Stimulated activated CD4-positive, alpha-beta T cell treated with anti-CD3 and anti-CD28 coated beads, TNF-alpha, amount 100 ng/mL, for 48 hours (primary cell): ENCODE results near the gene WDFY1.
A peak's percentile ranks its signal among the peaks of the same experiment; 100 is the strongest.
"Not testable (repeated sequence)": the region's sequence is repeated elsewhere in the genome, so short reads cannot be mapped to it uniquely, and the experiment has no call there.

Experiments
- DNase-seq, 3 donors: peaks; one replicate each; pipeline ENCODE4 v3.0.0-alpha.2; 2020; ENCODE audit warnings: low read depth in 3 of 3

The WDFY1 gene

DNA sequence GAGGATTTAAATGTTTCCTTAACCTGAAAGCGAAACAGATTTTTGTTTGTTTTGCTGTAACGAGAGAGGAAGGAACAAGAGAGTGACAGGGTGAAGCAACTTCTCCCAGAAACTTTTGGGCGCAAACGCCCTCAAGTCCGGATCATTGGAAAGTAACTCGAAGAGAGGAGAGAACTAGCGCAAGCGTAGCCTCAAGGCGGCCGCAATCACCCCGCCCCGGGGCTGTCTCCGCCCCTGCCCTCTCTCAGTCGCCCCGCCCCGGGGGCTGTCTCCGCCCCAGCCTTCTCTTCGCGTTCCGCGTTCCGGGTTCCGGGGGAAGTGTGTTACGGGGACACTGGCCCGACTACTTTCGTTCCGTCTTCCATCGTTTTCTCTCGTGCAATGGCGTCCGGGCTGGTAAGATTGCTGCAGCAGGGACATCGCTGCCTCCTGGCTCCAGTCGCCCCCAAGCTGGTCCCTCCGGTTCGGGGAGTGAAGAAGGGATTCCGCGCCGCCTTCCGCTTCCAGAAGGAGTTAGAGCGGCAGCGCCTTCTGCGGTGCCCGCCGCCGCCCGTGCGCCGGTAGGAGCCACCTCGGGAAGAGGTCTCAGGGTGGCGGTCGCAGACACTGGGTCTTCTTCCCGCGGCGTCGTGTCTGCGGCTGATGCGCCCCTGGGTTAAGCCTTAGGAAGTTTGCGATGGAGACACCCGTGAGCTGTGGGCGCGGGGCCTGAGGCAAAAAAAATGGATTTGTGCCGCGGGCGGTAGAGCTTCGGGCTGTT lies 12.1 kb upstream of the WDFY1 start, which contains the start of gene MRPL44:
Gene MRPL44, plus strand, starts transcription at position 372 of the 760 bp plus-strand sequence. Its CDS starts 10 bp downstream, at position 382.
- DNase-seq, result peak; percentile 93 to 96 (median 95)

GRCh38 chr2:223956300-223956699 lies 11.2 kb upstream of the WDFY1 start:
- DNase-seq, result no peak

- DNase-seq, result no peak
Measured at GRCh38 chr2:223954401-223954800, 9.3 kb upstream of the WDFY1 start.

- DNase-seq, result no peak
Measured at GRCh38 chr2:223952280-223952968, 7.3 kb upstream of the WDFY1 start.

GRCh38 chr2:223950448-223951347 lies 5.6 kb upstream of the WDFY1 start:
- no peak for DNase-seq

DNA sequence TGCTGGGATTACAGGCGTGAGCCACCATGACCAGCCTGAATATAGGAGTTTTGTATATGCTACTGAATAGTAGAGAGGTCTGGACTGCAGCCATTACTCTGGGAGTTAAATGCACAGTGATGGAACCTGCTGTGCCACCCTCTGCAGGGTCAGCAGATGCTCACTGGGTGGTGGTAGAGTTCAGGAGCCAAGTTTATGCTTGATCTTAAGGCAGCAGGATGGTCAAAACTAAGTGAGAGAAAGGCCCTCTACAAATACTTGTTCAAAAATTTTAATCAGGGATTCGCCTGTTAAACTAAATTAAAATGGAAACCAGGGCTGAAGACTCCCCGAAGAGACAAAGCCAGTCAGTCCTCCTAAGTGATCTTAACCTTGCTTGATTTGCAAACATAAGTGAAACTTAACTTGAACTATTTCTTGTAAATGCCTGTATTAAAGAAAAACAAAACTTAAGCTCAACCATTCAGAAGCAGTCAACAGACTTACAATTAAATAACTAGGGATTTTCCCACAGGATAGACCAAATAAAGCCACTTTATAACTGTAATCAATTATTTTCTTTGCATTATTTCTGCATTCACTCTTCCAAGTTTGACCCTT lies 4.2 kb upstream of the WDFY1 start:
- DNase-seq, result no peak

DNA sequence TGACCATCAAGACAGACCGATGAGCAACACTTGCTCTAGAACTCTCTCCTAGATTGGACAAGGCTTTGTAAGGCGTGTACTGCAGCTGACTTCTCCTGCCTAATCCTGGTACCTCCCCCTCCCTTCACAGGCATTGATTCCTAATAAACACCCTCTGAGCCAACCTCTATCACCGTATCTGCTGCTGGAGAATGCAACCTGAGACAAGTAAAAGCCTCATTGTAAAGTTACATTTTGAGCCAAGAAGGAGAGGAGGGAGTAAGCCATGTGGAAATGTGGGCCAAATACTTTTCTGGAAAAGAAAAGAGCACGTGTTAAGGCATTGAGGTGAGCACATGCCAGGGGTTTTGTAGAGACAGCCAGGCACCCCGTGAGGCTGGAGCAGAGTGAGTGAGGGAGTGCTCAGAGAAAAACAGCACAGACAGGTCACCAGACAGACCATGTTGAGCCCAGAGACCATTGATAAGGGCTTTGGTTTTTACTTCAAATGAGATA lies 2.6 kb upstream of the WDFY1 start:
- no peak for DNase-seq

- DNase-seq, result no peak
Measured at GRCh38 chr2:223945755-223946154, 620 bp upstream of the WDFY1 start.

- no peak for DNase-seq
Measured at GRCh38 chr2:223944166-223944702, 901 bp downstream of the WDFY1 start.

GRCh38 chr2:223943561-223944008 lies 1.6 kb downstream of the WDFY1 start:
- DNase-seq, result no peak

- DNase-seq, result no peak
Measured at GRCh38 chr2:223943135-223943534, 2.0 kb downstream of the WDFY1 start.

- DNase-seq, result peak; percentile 52 to 81 (median 67)
Measured at GRCh38 chr2:223941579-223942277, 3.4 kb downstream of the WDFY1 start.

DNA sequence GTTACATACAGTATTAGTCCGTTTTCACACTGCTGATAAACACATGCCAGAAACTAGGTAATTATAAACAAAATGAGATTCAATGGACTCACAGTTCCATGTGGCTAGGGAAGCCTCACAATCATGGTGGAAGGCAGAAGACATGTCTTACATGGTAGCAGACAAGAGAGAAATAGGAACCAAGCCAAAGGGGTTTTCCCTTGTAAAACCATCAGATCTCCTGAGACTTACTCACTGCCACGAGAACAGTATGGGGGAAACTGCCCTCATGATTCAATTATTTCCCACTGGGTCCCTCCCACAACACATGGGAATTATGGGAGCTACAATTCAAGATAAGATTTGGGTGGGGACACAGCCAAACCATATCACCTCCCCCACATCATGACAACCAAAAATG lies 5.7 kb downstream of the WDFY1 start:
- not testable (repeated sequence) for DNase-seq

DNA sequence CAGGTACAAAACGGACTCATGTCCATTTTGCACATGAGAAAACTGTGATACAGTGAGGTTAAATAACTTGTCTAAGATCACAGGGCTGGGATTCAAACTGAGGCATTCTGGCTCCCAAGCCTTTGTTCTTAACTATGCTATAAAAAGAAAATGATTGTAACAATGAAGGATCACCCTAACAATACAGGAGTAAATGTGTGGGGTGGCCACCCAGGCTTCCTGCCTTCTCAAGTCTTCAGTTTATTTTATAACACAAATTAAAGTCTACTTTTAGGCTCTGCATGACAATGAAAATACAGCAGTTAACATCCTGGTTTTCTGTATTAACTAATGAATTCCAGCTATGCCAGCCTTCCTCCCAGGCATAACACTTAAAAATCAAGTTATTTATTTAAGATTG lies 7.6 kb downstream of the WDFY1 start:
- DNase-seq, result no peak

GRCh38 chr2:223936862-223937326 lies 8.2 kb downstream of the WDFY1 start:
- DNase-seq, result no peak

DNA sequence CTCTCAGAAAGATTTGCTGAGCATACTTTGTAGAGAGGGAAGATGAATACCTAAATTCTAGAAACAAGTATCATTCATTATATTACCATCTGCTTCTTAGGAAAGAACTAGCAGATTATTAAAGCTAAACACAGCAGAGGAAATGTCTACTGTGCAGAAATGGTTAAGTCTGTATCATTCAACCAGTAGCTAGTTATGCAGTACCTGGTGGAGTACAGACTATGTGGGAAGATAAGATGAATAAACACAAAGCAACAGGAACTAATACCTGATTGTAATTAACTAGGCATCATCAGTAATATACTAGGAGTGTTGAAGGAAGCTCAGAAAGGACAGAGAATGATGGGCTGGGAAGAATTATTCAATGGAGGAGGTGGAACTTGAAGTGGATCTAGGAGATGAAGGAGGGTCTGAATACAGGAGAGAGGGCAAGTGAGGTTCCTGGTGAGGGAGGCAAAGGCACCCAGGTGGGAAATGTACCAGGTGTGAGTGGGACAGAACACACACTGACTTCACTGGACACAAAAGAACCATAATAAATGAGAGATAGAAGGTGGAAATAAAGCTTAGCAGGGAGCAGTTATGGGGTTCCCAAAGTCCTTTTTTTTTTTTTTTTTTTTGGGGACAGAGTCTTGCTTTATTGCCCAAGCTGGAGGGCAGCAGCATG lies 9.5 kb downstream of the WDFY1 start:
- no peak for DNase-seq

GRCh38 chr2:223934870-223935269 lies 10.3 kb downstream of the WDFY1 start:
- DNase-seq, result no peak

DNA sequence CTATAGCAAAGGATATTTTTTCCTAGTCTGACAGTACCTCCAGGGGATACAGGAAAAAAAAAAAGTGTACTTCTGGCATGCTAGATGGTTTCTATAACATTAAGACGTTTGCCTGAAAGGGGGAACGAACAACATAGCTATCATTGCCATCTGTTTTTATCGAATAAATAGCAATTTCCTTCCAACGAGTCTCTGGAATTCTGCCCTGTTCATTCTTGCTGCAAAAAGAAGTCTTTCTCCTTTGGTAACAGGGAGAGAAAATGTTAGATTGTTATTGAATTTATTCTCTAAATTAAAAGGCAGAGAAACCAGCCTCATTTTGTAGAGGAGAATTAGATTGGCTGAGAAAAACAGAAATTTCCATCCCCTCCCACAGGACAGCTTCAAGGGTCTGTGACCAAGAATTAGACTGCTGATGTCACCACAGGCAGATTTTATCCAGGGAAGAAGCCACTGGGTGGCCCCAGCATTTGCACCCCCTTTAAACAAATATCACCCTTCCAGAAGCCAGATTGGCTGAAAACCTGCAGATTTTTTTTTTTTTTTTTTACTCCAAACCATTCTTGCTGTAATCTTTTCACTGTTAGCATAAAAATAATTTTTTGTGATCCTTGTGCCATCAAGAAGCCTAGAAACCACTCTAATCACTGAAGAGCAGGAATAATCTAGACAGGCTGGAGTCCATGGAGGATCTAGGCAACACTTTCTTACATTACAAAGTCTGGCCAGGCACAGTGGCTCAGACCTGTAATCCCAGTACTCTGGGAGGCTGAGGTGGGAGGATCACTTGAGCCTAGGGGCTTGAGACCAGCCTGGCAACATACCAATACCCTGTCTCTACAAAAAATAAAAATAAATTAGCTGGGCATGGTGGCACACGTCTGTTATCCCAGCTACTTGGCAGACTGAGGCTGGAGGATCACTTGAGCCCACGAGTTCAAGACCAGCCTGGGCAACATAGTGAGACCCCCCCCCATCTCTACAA lies 12.0 kb downstream of the WDFY1 start:
- DNase-seq, result no peak
